MCF 10A (cell line): ENCODE results near the gene CCDC88B. TPM values are rescaled to one million over a fixed set of nuclear protein-coding genes. Genes with fewer than 3 reads are reported as not detected.

Experiments used
- BruUV-seq: library from RNA; stranded (reverse); fragments of 400-500 nt; replicated peaks from 2 replicates; lab custom pipeline; 2021; lab: Mats Ljungman, UMichigan
- CTCF ChIA-PET: fragments of 300-600 bp; sonication (Branson Sonifier 250); formaldehyde crosslinking; extraction: SDS; loops from one replicate; lab custom pipeline; 2021; ENCODE audit warnings: antibody characterized with exemption, inconsistent platforms; lab: Yijun Ruan, JAX
- POLR2A ChIA-PET: fragments of 300-600, 350-650 bp; sonication (Branson Sonifier 250); formaldehyde crosslinking; extraction: SDS; loops from one replicate; lab custom pipeline; 2020; ENCODE audit warnings: antibody characterized with exemption, inconsistent platforms; lab: Yijun Ruan, JAX
- DNase-seq: peaks from one replicate; pipeline ENCODE4 v3.0.0-alpha.2; 2018; ENCODE audit not compliant: unreplicated experiment
- H3K27ac Mint-ChIP-seq: one replicate; pipeline ENCODE4 v1.8.0; 2022; ENCODE audit warnings: mild to moderate bottlenecking, low read depth, mixed read lengths; ENCODE audit not compliant: unreplicated experiment
- H3K27me3 Mint-ChIP-seq: one replicate; pipeline ENCODE4 v1.8.0; 2022; ENCODE audit warnings: mixed read lengths; ENCODE audit not compliant: insufficient read depth, unreplicated experiment
- H3K36me3 Mint-ChIP-seq: one replicate; pipeline ENCODE4 v1.8.0; 2022; ENCODE audit warnings: mild to moderate bottlenecking, moderate library complexity, mixed read lengths; ENCODE audit not compliant: insufficient read depth, unreplicated experiment
- H3K4me1 Mint-ChIP-seq: one replicate; pipeline ENCODE4 v1.8.0; 2022; ENCODE audit warnings: mixed read lengths; ENCODE audit not compliant: insufficient read depth, unreplicated experiment
- H3K4me3 Mint-ChIP-seq: one replicate; pipeline ENCODE4 v1.8.0; 2022; ENCODE audit warnings: mild to moderate bottlenecking, moderate library complexity, mixed read lengths; ENCODE audit not compliant: unreplicated experiment
- H3K9me3 Mint-ChIP-seq: one replicate; pipeline ENCODE4 v1.8.0; 2022; ENCODE audit warnings: mixed read lengths; ENCODE audit not compliant: unreplicated experiment
- intact Hi-C: fragments of 100-400 bp; cut with micrococcal nuclease; formaldehyde crosslinking; loops from 2 replicates; pipeline ENCODE4 v1.14.1; 2022
- total RNA-seq: library from RNA; stranded (reverse); gene quantifications from 2 replicates; pipeline ENCODE4 v1.2.3, GENCODE V29; 2022
- TF ChIP-seq, protein P1 (sequence below): fragments of 200-600 bp; IDR thresholded peaks from one replicate; pipeline ENCODE4 v1.8.0; 2022; ENCODE audit warnings: antibody characterized with exemption, mild to moderate bottlenecking; ENCODE audit not compliant: unreplicated experiment

CCDC88B gene
- total RNA-seq, 1 experiment from 2014 or later, result 4.2 TPM

DNA sequence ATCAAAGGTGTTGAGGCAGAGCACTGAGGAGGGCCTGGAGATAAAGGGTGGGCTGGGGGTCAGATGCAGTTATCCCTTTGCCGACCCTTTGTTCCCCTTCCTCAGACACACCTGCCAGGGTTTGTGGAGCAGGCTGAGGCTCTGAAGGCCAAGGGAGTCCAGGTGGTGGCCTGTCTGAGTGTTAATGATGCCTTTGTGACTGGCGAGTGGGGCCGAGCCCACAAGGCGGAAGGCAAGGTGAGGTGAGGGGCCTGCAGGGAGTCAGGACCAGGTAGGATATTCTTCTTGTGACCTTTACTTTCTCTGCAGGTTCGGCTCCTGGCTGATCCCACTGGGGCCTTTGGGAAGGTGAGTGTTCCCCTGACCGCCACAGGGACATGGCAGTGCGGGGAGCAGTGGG lies 19.4 kb upstream of the CCDC88B start:
- DNase-seq, result no peak
- POLR2A ChIA-PET, result interaction anchor here (0.8 to 5.6 kb wide), 4 partner anchors 16 to 81 kb away, joined by 3 to 285 read pairs (median 22); partner anchors contain the start of gene CCDC88B
- Mint-ChIP-seq H3K27me3 (no peaks in the 10 kb centered on the region), H3K4me1 (peaks cover 40% of the 10 kb centered on the region), H3K9me3 (no peaks in the 10 kb centered on the region), H3K4me3 (peak overlapping the region; percentile 86), H3K36me3 (peaks cover 43% of the 10 kb centered on the region), H3K27ac (peak overlapping the region; percentile 93)
- TF ChIP-seq, protein P1, sequence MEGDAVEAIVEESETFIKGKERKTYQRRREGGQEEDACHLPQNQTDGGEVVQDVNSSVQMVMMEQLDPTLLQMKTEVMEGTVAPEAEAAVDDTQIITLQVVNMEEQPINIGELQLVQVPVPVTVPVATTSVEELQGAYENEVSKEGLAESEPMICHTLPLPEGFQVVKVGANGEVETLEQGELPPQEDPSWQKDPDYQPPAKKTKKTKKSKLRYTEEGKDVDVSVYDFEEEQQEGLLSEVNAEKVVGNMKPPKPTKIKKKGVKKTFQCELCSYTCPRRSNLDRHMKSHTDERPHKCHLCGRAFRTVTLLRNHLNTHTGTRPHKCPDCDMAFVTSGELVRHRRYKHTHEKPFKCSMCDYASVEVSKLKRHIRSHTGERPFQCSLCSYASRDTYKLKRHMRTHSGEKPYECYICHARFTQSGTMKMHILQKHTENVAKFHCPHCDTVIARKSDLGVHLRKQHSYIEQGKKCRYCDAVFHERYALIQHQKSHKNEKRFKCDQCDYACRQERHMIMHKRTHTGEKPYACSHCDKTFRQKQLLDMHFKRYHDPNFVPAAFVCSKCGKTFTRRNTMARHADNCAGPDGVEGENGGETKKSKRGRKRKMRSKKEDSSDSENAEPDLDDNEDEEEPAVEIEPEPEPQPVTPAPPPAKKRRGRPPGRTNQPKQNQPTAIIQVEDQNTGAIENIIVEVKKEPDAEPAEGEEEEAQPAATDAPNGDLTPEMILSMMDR, result no peak
- CTCF ChIA-PET, result interaction anchor here (0.6 to 10.2 kb wide), 4 partner anchors 11 to 69 kb away, joined by 3 to 148 read pairs (median 50); partner anchors contain the start of genes PLCB3 and RPS6KA4
- intact Hi-C loops, result no loop called here
- BruUV-seq, result no TSS peak

DNA sequence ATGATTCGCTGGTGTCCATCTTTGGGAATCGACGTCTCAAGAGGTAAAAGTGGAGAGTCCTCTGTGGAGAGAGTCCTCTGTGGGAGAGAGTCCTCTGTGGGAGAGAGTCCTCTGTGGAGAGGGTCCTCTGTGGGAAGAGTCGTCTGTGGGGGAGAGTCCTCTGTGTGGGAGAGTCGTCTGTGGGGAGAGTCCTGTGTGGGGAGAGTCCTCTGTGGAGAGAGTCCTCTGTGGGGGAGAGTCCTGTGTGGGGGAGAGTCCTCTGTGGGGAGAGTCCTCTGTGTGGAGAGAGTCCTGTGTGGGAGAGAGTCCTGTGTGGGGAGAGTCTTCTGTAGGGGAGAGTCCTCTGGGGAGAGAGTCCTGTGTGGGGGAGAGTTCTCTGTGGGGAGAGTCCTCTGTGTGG lies 19.0 kb upstream of the CCDC88B start:
- H3K27me3 Mint-ChIP-seq, result no peaks in the 10 kb centered on the region
- peaks cover 38% of the 10 kb centered on the region for H3K36me3 Mint-ChIP-seq
- H3K27ac Mint-ChIP-seq, result peak overlapping the region; percentile 93
- BruUV-seq, result no TSS peak
- intact Hi-C loops, result no loop called here
- ChIA-PET POLR2A (interaction anchor here (1.0 to 5.6 kb wide), 5 partner anchors 12 to 35 kb away, joined by 3 to 285 read pairs (median 8); partner anchors contain the start of genes CCDC88B and ESRRA), CTCF (interaction anchor here (0.6 to 10.2 kb wide), 3 partner anchors 11 to 1724 kb away, joined by 3 to 148 read pairs (median 33); partner anchors contain the start of gene RPS6KA4)
- H3K9me3 Mint-ChIP-seq, result no peaks in the 10 kb centered on the region
- DNase-seq, result no peak
- peak overlapping the region; percentile 46 for H3K4me3 Mint-ChIP-seq
- H3K4me1 Mint-ChIP-seq, result peaks cover 40% of the 10 kb centered on the region
- TF ChIP-seq, protein P1, result no peak

DNA sequence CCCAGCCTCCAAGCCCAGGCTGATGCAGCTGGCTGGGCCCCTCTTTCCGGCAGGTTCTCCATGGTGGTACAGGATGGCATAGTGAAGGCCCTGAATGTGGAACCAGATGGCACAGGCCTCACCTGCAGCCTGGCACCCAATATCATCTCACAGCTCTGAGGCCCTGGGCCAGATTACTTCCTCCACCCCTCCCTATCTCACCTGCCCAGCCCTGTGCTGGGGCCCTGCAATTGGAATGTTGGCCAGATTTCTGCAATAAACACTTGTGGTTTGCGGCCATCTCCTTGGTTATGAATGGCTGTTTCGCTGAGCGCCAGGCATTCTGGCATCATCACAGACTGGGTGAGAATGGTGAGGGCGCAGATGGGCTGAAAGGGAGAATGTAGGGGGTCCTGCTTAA lies 18.5 kb upstream of the CCDC88B start:
- H3K27ac Mint-ChIP-seq, result peak overlapping the region; percentile 93
- BruUV-seq, result no TSS peak
- TF ChIP-seq, protein P1, result no peak
- CTCF ChIA-PET, result interaction anchor here (0.6 to 4.5 kb wide), 5 partner anchors 10 to 1724 kb away, joined by 3 to 33 read pairs (median 4); no protein-coding TSS in a partner anchor
- POLR2A ChIA-PET, result interaction anchor here (0.8 to 5.3 kb wide), 6 partner anchors 10 to 53 kb away, joined by 3 to 89 read pairs (median 5); partner anchors contain the start of gene ESRRA
- H3K27me3 Mint-ChIP-seq, result no peaks in the 10 kb centered on the region
- intact Hi-C loops, result no loop called here
- peak; percentile 88 for DNase-seq
- H3K36me3 Mint-ChIP-seq, result peaks cover 35% of the 10 kb centered on the region
- H3K4me1 Mint-ChIP-seq, result peaks cover 40% of the 10 kb centered on the region
- no peaks in the 10 kb centered on the region for H3K9me3 Mint-ChIP-seq
- H3K4me3 Mint-ChIP-seq, result peak overlapping the region; percentile 46

DNA sequence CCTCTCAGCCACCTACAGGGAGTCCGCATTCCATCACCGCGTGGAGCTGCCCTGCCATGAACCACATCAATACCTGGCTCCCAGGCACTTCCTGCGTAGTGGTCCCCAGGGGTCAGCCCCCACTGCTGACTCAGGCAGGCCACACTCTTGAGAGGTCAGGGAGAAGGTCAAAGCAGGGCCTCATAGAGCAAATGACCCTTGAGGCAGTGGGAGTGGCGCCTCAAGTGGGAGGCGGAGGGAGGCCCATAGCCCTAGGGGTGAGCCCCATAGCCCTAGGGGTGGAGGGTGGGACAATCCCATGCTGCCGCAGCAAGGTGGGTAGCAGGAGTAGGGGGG lies 17.1 kb upstream of the CCDC88B start:
- intact Hi-C loops, result no loop called here
- CTCF ChIA-PET, result interaction anchor here (1.1 to 4.5 kb wide), 3 partner anchors 9 to 73 kb away, joined by 3 to 33 read pairs (median 32); no protein-coding TSS in a partner anchor
- POLR2A ChIA-PET, result interaction anchor here (0.6 to 5.3 kb wide), 6 partner anchors 10 to 83 kb away, joined by 3 to 89 read pairs (median 6); partner anchors contain the start of gene ESRRA
- H3K4me1 Mint-ChIP-seq, result peaks cover 40% of the 10 kb centered on the region
- H3K27me3 Mint-ChIP-seq, result no peaks in the 10 kb centered on the region
- DNase-seq, result no peak
- H3K9me3 Mint-ChIP-seq, result no peaks in the 10 kb centered on the region
- TF ChIP-seq, protein P1, result no peak
- H3K36me3 Mint-ChIP-seq, result peaks cover 30% of the 10 kb centered on the region
- H3K27ac Mint-ChIP-seq, result no peak overlapping the region
- H3K4me3 Mint-ChIP-seq, result no peak overlapping the region
- BruUV-seq, result no TSS peak
